Chondrocyte (in vitro differentiated cells): Measurements from ENCODE around the gene LRRC73. TPM values are rescaled to one million over a fixed set of nuclear protein-coding genes. Genes with fewer than 3 reads are reported as not detected.

Experiments
- DNase-seq: peaks from one replicate; pipeline ENCODE4 v3.0.0; 2021; ENCODE audit warnings: mixed read lengths, low spot score
- H3K27ac Mint-ChIP-seq: one replicate; pipeline ENCODE4 v1.8.0; 2021; ENCODE audit warnings: mild to moderate bottlenecking, moderate library complexity, mixed read lengths; ENCODE audit not compliant: unreplicated experiment
- H3K27me3 Mint-ChIP-seq: 2 replicates; pipeline ENCODE4 v1.8.0; 2021; ENCODE audit warnings: low read depth, mixed read lengths
- H3K36me3 Mint-ChIP-seq: 2 replicates; pipeline ENCODE4 v1.8.0; 2021; ENCODE audit warnings: low read depth, mixed read lengths
- H3K4me1 Mint-ChIP-seq: 2 replicates; pipeline ENCODE4 v1.8.0; 2021; ENCODE audit warnings: low read depth, mild to moderate bottlenecking, mixed read lengths
- H3K4me3 Mint-ChIP-seq: one replicate; pipeline ENCODE4 v1.8.0; 2021; ENCODE audit warnings: mild to moderate bottlenecking, moderate library complexity, mixed read lengths; ENCODE audit not compliant: unreplicated experiment
- H3K9me3 Mint-ChIP-seq: 2 replicates; pipeline ENCODE4 v1.8.0; 2021; ENCODE audit warnings: low read depth, mixed read lengths
- CTCF ChIP-seq: fragments of 200-600 bp; sonication (generic); IDR thresholded peaks from 2 replicates; pipeline ENCODE4 v1.5.0; 2021; ENCODE audit warnings: antibody characterized with exemption, mild to moderate bottlenecking, moderate library complexity
- total RNA-seq: library from RNA; stranded (reverse); gene quantifications from 3 replicates; pipeline ENCODE4 v1.2.1, GENCODE V29; 2021

LRRC73 gene
- total RNA-seq, 1 donor from 2014 or later: 0.62 TPM

DNA sequence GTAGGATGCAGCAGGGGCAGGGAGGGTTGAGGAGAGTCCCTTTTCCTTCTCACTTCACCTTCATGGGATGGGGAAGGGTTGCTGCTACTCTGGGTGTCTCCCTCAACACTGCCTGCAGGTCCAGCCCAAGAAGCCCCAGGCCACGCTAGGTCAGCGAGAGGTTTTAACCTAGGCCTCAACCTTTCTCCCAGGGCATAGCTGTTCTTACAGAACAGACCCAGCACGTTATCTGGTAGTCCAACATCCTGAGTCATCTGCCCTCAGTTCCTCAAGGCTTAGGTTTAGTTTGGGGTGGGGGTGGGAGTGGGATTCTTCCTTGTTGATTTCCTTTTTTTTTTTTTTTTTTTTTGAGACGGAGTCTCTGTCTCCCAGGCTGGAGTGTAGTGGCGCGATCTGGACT is 15.8 kb downstream of the LRRC73 start:
- TF ChIP-seq CTCF: no peak
- Mint-ChIP-seq H3K4me3 (no peak overlapping the region), H3K36me3 (peaks cover 3% of the 10 kb centered on the region), H3K9me3 (no peaks in the 10 kb centered on the region), H3K4me1 (peaks cover 53% of the 10 kb centered on the region), H3K27me3 (no peaks in the 10 kb centered on the region), H3K27ac (peak overlapping the region; percentile 1)
- DNase-seq: no peak

DNA sequence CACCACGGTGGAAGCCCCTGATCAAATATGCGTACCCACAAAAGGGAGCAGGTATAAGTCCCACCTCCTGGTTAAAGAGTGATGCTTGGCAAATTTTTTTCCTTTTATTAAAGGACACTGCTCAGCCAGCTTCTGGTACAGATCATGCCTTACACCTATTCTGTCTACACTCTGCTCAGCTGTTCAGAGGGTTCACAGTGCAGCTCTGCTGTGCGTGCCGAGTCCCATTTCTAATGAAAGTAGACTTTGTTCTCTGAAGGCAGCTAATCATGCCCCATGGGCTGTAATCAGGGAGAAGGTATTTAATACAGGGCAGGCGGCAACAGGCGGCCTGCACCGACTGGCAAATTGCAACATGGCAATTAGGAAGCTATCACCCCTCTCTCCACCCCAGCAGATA is 16.3 kb downstream of the LRRC73 start:
- no peak overlapping the region for H3K27ac Mint-ChIP-seq
- TF ChIP-seq CTCF: no peak
- no peaks in the 10 kb centered on the region for H3K27me3 Mint-ChIP-seq
- peaks cover 2% of the 10 kb centered on the region for H3K36me3 Mint-ChIP-seq
- no peaks in the 10 kb centered on the region for H3K9me3 Mint-ChIP-seq
- H3K4me3 Mint-ChIP-seq: no peak overlapping the region
- peaks cover 56% of the 10 kb centered on the region for H3K4me1 Mint-ChIP-seq
- DNase-seq: no peak

GRCh38 chr6:43493230-43493629 is 16.9 kb downstream of the LRRC73 start:
- Mint-ChIP-seq H3K4me3 (no peak overlapping the region), H3K27ac (no peak overlapping the region), H3K36me3 (no peaks in the 10 kb centered on the region), H3K9me3 (no peaks in the 10 kb centered on the region), H3K4me1 (peaks cover 61% of the 10 kb centered on the region), H3K27me3 (no peaks in the 10 kb centered on the region)
- TF ChIP-seq CTCF: no peak
- no peak for DNase-seq

DNA sequence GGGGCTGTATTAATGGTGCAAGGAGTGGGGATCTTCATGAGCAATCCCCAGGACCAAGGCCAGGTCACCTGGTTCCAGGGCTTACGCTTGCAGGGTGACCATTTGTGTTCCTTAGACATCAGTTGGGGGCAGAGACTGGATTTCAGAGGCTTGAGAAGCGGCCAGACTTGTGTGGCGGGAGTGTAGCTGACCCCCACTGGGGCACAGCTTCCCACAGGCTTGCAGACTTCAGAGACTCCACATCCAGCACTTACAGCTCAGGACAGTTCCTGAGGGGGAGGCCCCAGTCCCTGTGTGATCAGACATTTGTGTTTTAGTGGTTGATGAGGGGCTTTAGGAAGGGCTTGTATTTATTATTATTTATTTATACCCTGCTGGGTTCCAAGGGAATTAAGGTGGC is 17.5 kb downstream of the LRRC73 start:
- Mint-ChIP-seq H3K27me3 (no peaks in the 10 kb centered on the region), H3K27ac (peak overlapping the region; percentile 87), H3K9me3 (no peaks in the 10 kb centered on the region), H3K36me3 (no peaks in the 10 kb centered on the region), H3K4me3 (no peak overlapping the region), H3K4me1 (peaks cover 61% of the 10 kb centered on the region)
- no peak for DNase-seq
- TF ChIP-seq CTCF: no peak

- H3K4me1 Mint-ChIP-seq: peaks cover 56% of the 10 kb centered on the region
- no peak for DNase-seq
- TF ChIP-seq CTCF: no peak
Observed at GRCh38 chr6:43491750-43492661, 18.1 kb downstream of the LRRC73 start.

More at GRCh38 chr6:43491750-43492661, 18.1 kb downstream of the LRRC73 start:
- Mint-ChIP-seq H3K27ac (peak overlapping the region; percentile 87), H3K27me3 (no peaks in the 10 kb centered on the region), H3K4me3 (peak overlapping the region; percentile 34), H3K36me3 (no peaks in the 10 kb centered on the region), H3K9me3 (no peaks in the 10 kb centered on the region)
